Measurements from ENCODE around the gene MRPL30.
"Not testable (repeated sequence)": the region's sequence is repeated elsewhere in the genome, so short reads cannot be mapped to it uniquely, and the experiment has no call there.

Gene MRPL30

DNA sequence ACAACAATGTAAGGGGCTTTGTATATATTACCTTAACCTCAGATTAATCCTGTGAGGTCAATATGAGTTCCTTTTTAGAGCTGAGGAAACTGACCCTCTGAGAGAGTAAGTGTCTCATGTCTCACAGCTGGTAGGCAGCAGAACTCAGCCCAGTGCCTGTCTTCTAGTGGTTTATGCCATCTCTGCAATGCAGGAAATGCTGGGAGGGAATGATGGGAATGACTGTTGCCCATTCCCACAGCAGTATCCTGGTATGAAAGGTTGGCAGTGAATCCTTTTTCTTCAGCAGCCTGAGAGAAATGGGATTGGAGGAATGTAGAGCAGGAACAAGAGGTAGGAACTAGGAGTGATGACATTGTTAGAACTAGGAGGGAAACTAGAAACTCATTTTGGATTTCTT is 6.0 kb downstream of the MRPL30 start:
- DNase-seq: no peak

DNA sequence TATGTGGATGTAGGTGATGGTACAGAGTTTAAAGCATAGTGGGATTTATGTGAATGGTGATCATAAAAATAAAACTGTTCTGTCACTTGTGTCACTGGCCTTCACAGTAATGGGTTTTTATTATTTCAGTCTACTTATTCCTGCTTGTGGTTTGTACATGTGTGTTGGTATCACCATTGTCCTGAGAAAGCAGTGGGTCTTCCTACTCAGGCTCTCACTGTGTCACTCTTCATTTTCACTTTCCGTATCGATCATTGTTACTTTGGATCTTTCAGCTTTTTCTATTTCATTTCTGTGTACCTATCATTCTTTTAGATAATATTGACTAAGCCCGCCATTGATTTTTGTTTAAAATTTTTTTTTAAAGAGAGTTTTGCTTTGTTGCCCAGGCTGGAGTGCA is 7.4 kb downstream of the MRPL30 start:
- no peak for DNase-seq

DNA sequence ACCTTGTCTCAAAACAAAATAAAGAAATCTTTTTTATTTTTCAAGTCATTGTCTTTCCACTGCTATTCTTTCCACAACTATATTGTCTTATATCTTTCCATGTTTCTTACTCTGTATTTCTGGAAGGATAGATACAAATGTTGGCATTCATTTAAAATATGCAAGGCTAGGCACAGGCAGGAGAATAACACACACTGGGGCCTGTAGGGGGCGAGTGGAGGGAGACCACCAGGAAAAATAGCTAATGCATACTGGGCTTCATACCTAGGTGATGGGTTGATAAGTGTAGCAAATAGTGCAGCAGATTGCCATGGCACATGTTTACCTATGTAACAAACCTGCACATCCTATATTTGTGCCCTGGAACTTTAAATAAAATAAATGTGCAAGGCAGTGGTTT is 9.6 kb downstream of the MRPL30 start:
- DNase-seq: no peak

DNA sequence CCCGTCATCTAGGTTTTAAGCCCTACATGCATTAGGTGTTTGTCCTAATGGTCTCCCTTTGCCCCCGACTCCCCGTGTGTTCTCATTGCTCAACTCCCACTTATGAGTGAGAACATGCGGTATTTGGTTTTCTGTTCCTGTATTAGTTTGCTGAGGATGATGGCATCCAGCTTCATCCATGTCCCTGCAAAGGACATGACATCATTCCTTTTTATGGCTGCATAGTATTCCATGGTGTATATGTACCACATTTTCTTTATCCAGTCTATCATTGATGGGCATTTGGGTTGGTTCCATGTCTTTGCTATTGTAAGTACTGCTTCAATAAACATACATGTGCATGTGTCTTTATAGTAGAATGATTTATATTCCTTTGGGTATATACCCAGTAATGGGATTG is 11.4 kb downstream of the MRPL30 start:
- not testable (repeated sequence) for DNase-seq

DNA sequence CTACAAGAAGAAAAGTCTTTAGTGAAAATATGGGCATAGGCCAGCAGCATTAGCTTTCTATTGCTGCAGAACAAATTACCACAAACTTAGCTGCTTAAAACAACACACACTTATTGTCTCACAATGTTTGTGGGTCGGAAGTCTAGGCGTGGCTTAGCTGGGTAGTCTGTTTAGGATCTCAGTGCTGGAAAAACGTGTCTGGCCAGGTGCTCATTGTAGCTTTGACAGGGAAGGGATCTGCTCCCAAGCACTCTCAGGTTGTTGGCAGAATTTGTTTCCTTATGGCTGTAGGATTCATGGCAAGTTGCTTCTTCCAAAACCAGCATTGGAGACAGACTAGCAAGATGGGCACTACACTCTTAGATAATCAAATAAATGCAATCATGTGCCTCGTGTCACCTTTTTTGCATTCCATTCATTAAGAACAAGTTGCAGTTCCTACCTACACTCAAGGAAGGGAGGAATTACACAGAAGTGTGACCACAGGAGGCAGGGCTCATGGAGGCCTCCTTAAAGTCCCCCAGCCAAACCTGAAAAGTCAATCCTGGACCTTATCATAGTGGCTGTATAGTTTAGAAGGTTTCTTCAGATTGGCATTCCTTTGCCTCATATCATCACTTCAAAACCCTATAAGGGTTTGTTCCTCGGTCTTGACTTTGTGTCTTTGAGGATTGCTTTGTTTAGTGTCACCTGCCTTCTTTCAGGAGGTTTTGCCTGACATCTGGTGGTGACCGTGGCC is 17.3 kb downstream of the MRPL30 start:
- DNase-seq: no peak

DNA sequence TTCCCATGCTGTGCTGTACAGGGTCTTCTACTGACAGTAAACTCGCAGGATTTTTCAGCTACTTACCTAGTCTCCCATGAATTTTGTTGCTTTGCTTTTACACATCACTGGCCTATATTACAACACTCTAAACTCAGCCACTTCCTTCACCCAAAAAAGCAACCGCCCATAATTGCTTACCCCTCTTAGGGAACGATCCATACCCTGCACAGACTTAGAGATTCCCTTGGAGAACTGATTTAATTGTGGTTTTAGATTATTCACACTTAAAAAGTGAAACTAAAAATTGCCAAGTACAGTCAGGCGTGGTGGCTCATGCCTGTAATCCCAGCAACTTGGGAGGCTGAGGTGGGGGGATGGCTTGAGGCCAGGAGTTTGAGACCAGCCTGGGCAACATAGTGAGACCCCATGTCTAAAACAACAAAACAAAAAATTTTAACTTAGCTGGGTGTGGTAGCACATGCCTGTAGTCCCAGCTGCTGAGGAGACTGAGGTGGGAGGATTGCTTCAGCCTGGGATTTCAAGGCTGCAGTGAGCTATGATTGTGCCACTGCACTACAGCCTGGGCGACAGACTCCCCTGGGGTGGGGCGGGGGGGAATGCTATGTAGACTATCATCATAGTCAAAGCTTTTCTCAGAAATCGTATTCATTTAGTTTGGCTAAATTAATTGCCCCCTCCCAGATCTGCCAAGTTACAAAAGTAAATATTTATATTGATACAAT is 19.3 kb downstream of the MRPL30 start:
- DNase-seq: no peak

DNA sequence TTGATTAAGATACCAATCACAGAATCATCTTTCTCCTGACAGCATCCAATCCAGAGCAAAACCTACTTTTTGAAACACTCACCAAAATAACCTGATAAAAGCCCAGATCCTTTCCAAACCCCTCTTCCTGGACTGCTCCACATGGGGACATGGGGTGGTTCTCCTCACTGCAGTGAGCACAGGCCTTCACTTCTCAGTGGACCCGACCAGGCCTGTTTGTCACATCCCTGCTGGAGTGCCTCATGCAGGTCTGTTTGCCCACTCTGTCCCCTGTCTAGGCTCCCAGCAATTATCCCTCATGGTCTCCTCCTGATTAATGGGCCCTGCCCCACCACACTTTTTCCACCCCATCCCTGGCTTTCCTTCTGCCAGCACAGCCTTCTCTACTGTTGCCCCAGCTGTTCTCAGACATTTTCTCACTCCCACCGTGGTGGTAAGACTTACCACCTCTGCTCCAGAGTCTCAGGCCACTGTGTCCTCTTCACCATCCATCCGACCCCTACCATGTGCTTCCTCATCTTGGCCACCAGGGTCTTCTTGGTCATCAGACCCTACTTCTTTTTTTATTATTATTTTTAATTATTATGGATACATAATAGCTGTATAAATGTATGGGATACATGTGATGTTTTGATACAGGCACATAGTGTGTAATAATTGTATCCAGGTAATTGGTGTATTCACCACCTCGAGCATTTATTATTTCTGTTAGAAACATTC is 21.1 kb downstream of the MRPL30 start:
- DNase-seq: no peak

DNA sequence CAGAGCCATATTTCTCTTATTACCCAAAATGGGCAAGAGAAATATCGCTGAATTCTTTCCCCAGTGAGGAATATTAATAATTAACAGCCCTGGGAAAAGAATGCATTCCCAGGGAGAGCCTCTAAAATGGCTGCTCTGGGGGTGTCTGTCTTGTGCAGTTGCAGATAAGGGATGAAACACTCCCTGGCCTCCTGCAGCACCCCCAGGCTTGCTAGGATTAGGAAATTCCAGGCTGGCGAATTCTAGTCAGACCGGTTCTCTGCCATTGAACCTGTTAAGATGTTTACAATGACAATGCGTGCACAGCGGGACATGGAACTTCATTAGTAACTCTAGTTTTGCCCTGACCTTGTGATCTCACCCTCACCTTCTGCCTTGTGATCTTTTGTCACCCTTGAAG is 24.5 kb downstream of the MRPL30 start:
- no peak for DNase-seq

DNA sequence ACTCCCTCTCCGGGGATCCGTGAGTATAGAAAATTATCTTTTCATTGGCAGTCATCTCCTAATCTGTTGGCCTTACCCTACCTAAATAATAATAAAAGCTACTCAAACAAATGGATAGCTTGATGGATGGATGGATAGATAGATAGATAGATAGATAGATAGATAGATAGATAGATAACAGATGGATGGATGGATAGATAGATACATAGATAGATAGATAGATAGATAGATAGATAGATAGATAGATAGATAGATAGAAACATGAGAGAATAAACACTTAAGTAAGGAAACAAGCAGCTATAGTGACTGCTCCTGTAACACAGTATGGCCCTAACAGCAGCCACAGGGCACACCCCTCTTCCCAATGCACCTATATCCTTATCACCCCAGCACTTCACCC is 35.1 kb downstream of the MRPL30 start:
- no peak for DNase-seq

DNA sequence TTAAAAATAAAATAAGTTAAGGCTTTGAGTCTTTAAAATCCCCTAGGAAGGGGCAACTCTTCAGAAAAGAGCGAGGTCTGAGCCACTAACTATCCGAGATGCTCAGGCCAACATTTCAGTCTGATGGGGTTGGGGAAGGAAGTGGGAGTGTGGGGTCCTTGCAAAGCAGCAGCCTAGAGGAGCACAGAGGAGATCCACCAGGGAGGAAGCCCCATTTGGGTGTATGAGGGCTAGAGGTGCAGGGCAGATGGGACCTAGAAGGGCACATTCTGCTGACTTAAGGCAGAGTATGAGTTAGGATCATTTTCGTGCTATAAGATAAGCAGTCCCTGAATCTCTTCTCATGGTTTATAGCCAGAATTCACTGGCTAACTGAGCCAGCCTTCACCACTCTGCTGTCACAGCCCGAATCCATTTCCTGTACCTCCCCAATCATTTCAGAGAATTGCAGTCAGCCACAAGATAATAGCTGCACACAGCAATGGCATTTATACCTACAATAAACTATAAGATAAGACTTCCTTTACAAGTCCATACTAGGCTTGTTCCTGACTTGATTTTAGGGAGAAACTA is 37.0 kb downstream of the MRPL30 start:
- DNase-seq: no peak

DNA sequence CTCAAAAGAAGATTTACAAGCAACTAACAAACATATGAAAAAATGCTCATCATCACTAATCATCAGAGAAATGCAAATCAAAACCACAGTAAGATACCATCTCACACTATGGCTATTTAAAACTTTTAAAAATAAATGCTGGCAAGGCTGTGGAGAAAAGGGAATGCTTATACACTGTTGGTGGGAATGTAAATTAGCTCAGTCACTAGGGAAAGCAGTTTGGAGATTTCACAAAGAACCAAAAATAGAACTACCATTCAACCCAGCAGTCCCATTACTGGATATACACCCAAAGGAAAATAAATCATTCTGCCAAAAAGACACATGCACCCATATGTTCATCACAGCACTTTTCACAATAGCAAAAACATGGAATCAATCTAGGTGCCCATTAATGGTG is 52.2 kb downstream of the MRPL30 start:
- not testable (repeated sequence) for DNase-seq

DNA sequence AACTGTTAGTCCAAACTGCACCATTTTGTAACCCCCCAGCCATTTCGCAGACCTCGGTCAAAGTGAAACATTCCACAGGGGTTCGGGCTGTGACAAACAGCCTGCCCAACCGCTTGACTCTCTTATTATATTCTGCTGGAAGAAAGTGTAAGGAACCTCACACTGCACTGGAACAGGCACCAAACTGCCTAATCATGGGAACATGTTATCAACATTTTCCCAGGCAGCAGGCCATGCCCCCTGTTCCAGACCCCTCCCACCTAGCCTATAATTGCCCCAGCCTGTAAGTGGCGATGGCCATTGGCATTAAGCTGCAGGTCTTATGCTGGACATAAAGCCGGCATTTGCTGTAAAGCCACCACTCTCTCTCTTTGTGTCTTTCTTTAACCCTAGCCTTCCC is 57.6 kb downstream of the MRPL30 start:
- DNase-seq: no peak

DNA sequence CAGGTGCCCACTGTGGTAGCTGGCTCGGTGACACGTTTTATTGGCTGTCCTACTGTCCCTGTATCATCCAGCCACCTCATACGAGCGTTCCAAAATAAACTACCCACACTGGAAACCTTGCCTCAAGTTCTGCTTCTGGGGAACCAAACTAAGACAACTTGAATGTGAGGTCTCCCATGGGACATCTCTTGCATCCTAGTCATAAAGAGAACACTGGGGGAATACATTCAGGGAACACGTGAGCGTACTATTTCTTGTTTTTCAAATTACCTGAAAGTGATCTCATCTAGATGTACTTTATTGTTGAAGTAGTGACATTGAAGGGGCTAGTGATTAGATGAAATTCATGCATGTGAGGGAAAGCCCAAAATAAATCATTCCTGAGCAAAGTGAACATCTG is 59.4 kb downstream of the MRPL30 start:
- no peak for DNase-seq

DNA sequence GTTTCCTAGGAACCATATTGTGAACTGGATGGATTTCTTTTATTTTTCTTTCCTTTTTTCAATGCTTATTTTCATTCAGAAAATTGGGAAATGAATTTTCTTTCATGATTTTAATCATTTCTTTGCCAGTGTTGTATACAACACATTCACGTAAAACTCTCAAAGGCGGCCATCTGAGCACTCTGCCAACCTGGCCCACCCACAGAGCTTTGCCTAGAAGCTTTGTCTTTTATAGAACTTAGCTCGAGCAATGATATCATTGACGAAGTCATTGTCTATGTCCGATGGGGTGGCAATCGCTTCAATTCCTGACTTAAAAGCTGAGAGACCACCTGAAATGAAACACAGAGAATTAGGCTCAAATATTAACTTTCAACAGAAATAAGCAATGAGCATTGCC is 61.2 kb downstream of the MRPL30 start:
- no peak for DNase-seq
